ENCODE measurements around the gene PAIP1.

DNA sequence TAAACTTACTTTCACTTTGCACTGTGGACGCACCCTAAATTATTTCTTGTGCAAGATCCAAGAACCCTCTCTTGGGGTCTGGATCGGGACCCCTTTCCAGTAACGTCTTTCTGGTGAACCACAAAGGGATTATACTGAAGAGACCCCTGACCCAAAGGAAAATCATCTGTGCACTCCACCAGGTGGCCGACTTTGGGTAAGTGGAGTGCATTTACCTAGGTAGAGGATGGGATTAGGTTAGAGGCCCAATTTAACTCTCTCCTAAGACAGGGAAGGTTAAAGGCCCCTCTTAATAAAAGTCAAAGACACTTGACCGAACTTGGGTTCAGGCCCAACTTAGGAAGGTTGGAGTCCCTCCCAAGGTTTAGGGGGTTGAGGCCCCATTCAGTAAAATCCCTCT lies 8.2 kb upstream of the PAIP1 start:
- TF ChIP-seq, protein P1, sequence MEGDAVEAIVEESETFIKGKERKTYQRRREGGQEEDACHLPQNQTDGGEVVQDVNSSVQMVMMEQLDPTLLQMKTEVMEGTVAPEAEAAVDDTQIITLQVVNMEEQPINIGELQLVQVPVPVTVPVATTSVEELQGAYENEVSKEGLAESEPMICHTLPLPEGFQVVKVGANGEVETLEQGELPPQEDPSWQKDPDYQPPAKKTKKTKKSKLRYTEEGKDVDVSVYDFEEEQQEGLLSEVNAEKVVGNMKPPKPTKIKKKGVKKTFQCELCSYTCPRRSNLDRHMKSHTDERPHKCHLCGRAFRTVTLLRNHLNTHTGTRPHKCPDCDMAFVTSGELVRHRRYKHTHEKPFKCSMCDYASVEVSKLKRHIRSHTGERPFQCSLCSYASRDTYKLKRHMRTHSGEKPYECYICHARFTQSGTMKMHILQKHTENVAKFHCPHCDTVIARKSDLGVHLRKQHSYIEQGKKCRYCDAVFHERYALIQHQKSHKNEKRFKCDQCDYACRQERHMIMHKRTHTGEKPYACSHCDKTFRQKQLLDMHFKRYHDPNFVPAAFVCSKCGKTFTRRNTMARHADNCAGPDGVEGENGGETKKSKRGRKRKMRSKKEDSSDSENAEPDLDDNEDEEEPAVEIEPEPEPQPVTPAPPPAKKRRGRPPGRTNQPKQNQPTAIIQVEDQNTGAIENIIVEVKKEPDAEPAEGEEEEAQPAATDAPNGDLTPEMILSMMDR (IDR thresholded peaks at IDR 0.05) = no peak
- no peak for TF ChIP-seq POLR2A (IDR thresholded peaks at IDR 0.05)
